Activated CD4-positive, alpha-beta T cell treated with anti-CD3 and anti-CD28 coated beads, Interleukin-2, amount 50 U/mL, for 24 hours (primary cell): ENCODE measurements around the gene SEMA4A.
A peak's percentile ranks its signal among the peaks of the same experiment; 100 is the strongest.
"Not testable (repeated sequence)": the region's sequence is repeated elsewhere in the genome, so short reads cannot be mapped to it uniquely, and the experiment has no call there.

ENCODE experiments used
- DNase-seq, 2 donors: peaks; one replicate each; pipeline ENCODE4 v3.0.0-alpha.2; 2020; ENCODE audit warnings: low read depth in 1 of 2, low spot score in 1 of 2

SEMA4A gene

GRCh38 chr1:156155756-156156510 lies 2.5 kb downstream of the SEMA4A start:
- no peak for DNase-seq

GRCh38 chr1:156157506-156157905 lies 4.1 kb downstream of the SEMA4A start:
- DNase-seq = no peak

- DNase-seq = no peak
Measured at GRCh38 chr1:156157966-156158365, 4.6 kb downstream of the SEMA4A start.

GRCh38 chr1:156160000-156160742 lies 6.8 kb downstream of the SEMA4A start:
- no peak for DNase-seq

- peak; percentile 57 to 63 for DNase-seq
Measured at GRCh38 chr1:156160743-156161171, 7.4 kb downstream of the SEMA4A start.

- DNase-seq = no peak
Measured at GRCh38 chr1:156162430-156163037, 9.1 kb downstream of the SEMA4A start.

GRCh38 chr1:156163712-156164111 lies 10.3 kb downstream of the SEMA4A start:
- DNase-seq = no peak

- no peak for DNase-seq
Measured at GRCh38 chr1:156164125-156164831, 10.9 kb downstream of the SEMA4A start.

GRCh38 chr1:156165083-156165482 lies 11.7 kb downstream of the SEMA4A start:
- no peak for DNase-seq

GRCh38 chr1:156167536-156167935 lies 14.2 kb downstream of the SEMA4A start:
- DNase-seq = no peak

- no peak for DNase-seq
Measured at GRCh38 chr1:156172696-156173470, 19.5 kb downstream of the SEMA4A start.

- no peak for DNase-seq
Measured at GRCh38 chr1:156176610-156177210, 23.3 kb downstream of the SEMA4A start.

GRCh38 chr1:156177919-156178654 lies 24.7 kb downstream of the SEMA4A start:
- no peak for DNase-seq

GRCh38 chr1:156180471-156180870 lies 27.1 kb downstream of the SEMA4A start:
- no peak for DNase-seq

GRCh38 chr1:156181391-156181924 lies 28.1 kb downstream of the SEMA4A start:
- not testable (repeated sequence) for DNase-seq

GRCh38 chr1:156182010-156182779 lies 28.8 kb downstream of the SEMA4A start:
- not testable (repeated sequence) for DNase-seq

- DNase-seq = not testable (repeated sequence)
Measured at GRCh38 chr1:156186347-156187177, 33.2 kb downstream of the SEMA4A start.

- DNase-seq = not testable (repeated sequence)
Measured at GRCh38 chr1:156190265-156190664, 36.9 kb downstream of the SEMA4A start.
